ENCODE measurements around the gene BSND.

The BSND gene

GRCh38 chr1:54989473-54989872 is 9.3 kb upstream of the BSND start:
- Histone ChIP-seq H3K27me3 (ENCODE audit: insufficient read depth, low read length, poor library complexity) (no peaks in the 10 kb centered on the region), H3K23ac (ENCODE audit: low read length) (no peak overlapping the region), H3K18ac (ENCODE audit: low read length) (no peak overlapping the region), H2AK5ac (ENCODE audit: low read length) (no peak overlapping the region), H3K56ac (ENCODE audit: low read length) (no peak overlapping the region), H3K4me1 (ENCODE audit: control insufficient read depth, low read depth, low read length) (peaks cover 3% of the 10 kb centered on the region), H3K4ac (ENCODE audit: low read depth, low read length) (no peak overlapping the region), H4K5ac (ENCODE audit: low read length) (no peak overlapping the region), H3K79me2 (ENCODE audit: control insufficient read depth, insufficient read depth, low read length) (no peaks in the 10 kb centered on the region), H2BK15ac (replicated peaks; ENCODE audit: low read depth) (no peak overlapping the region), H4K8ac (ENCODE audit: low read depth, low read length) (no peak overlapping the region), H3K79me1 (ENCODE audit: low read length) (no peaks in the 10 kb centered on the region), H3K4me3 (ENCODE audit: low read length) (no peak overlapping the region), H3K36me3 (ENCODE audit: control insufficient read depth, insufficient read depth, low read length) (no peaks in the 10 kb centered on the region), H3K27ac (ENCODE audit: low read depth, low read length) (no peak overlapping the region), H2BK5ac (ENCODE audit: low read length) (no peak overlapping the region), H3K4me2 (ENCODE audit: low read length) (no peak overlapping the region), H2BK120ac (ENCODE audit: low read depth, low read length) (no peak overlapping the region), H3K9ac (ENCODE audit: low read length) (no peak overlapping the region)
- no peak for DNase-seq
- WGBS (ENCODE audit: extremely low coverage, insufficient coverage, low lambda C conversion rate): no CpG with 5 or more reads among the region's 8 CpGs

GRCh38 chr1:54989968-54990810 is 8.5 kb upstream of the BSND start:
- H3K27ac ChIP-seq (ENCODE audit: low read depth, low read length): no peak overlapping the region
- no peak overlapping the region for H4K8ac ChIP-seq (ENCODE audit: low read depth, low read length)
- no peak overlapping the region for H3K23ac ChIP-seq (ENCODE audit: low read length)
- H2BK15ac ChIP-seq (replicated peaks; ENCODE audit: low read depth): no peak overlapping the region
- H4K5ac ChIP-seq (ENCODE audit: low read length): no peak overlapping the region
- no peak overlapping the region for H2BK120ac ChIP-seq (ENCODE audit: low read depth, low read length)
- DNase-seq: peak; percentile 51
- H3K36me3 ChIP-seq (ENCODE audit: control insufficient read depth, insufficient read depth, low read length): no peaks in the 10 kb centered on the region
- H3K9ac ChIP-seq (ENCODE audit: low read length): no peak overlapping the region
- no peak overlapping the region for H2BK5ac ChIP-seq (ENCODE audit: low read length)
- H3K4me1 ChIP-seq (ENCODE audit: control insufficient read depth, low read depth, low read length): peaks cover 3% of the 10 kb centered on the region
- no peak overlapping the region for H3K4me3 ChIP-seq (ENCODE audit: low read length)
- H3K56ac ChIP-seq (ENCODE audit: low read length): no peak overlapping the region
- H3K79me2 ChIP-seq (ENCODE audit: control insufficient read depth, insufficient read depth, low read length): no peaks in the 10 kb centered on the region
- no peak overlapping the region for H3K18ac ChIP-seq (ENCODE audit: low read length)
- H3K4me2 ChIP-seq (ENCODE audit: low read length): no peak overlapping the region
- H3K4ac ChIP-seq (ENCODE audit: low read depth, low read length): no peak overlapping the region
- H3K79me1 ChIP-seq (ENCODE audit: low read length): no peaks in the 10 kb centered on the region
- no CpG with 5 or more reads among the region's 13 CpGs for WGBS (ENCODE audit: extremely low coverage, insufficient coverage, low lambda C conversion rate)
- H2AK5ac ChIP-seq (ENCODE audit: low read length): no peak overlapping the region
- H3K27me3 ChIP-seq (ENCODE audit: insufficient read depth, low read length, poor library complexity): no peaks in the 10 kb centered on the region

- H3K56ac ChIP-seq (ENCODE audit: low read length): no peak overlapping the region
- no peaks in the 10 kb centered on the region for H3K36me3 ChIP-seq (ENCODE audit: control insufficient read depth, insufficient read depth, low read length)
- no peak overlapping the region for H4K8ac ChIP-seq (ENCODE audit: low read depth, low read length)
- H3K79me2 ChIP-seq (ENCODE audit: control insufficient read depth, insufficient read depth, low read length): no peaks in the 10 kb centered on the region
- no peak overlapping the region for H3K18ac ChIP-seq (ENCODE audit: low read length)
- H3K27me3 ChIP-seq (ENCODE audit: insufficient read depth, low read length, poor library complexity): no peaks in the 10 kb centered on the region
- H3K9ac ChIP-seq (ENCODE audit: low read length): no peak overlapping the region
- no peak overlapping the region for H3K27ac ChIP-seq (ENCODE audit: low read depth, low read length)
- H4K5ac ChIP-seq (ENCODE audit: low read length): no peak overlapping the region
- no peaks in the 10 kb centered on the region for H3K79me1 ChIP-seq (ENCODE audit: low read length)
- H3K4me3 ChIP-seq (ENCODE audit: low read length): no peak overlapping the region
- peaks cover 3% of the 10 kb centered on the region for H3K4me1 ChIP-seq (ENCODE audit: control insufficient read depth, low read depth, low read length)
- no peak for DNase-seq
- H3K4ac ChIP-seq (ENCODE audit: low read depth, low read length): no peak overlapping the region
- H2BK15ac ChIP-seq (replicated peaks; ENCODE audit: low read depth): no peak overlapping the region
- H2BK5ac ChIP-seq (ENCODE audit: low read length): no peak overlapping the region
- no peak overlapping the region for H2AK5ac ChIP-seq (ENCODE audit: low read length)
- H2BK120ac ChIP-seq (ENCODE audit: low read depth, low read length): no peak overlapping the region
- no CpG with 5 or more reads among the region's 4 CpGs for WGBS (ENCODE audit: extremely low coverage, insufficient coverage, low lambda C conversion rate)
- no peak overlapping the region for H3K4me2 ChIP-seq (ENCODE audit: low read length)
- no peak overlapping the region for H3K23ac ChIP-seq (ENCODE audit: low read length)
Observed at GRCh38 chr1:54990916-54991315, 7.8 kb upstream of the BSND start.

- Histone ChIP-seq H3K36me3 (ENCODE audit: control insufficient read depth, insufficient read depth, low read length) (no peaks in the 10 kb centered on the region), H3K4me3 (ENCODE audit: low read length) (no peak overlapping the region), H3K4ac (ENCODE audit: low read depth, low read length) (no peak overlapping the region), H3K79me1 (ENCODE audit: low read length) (no peaks in the 10 kb centered on the region), H2AK5ac (ENCODE audit: low read length) (no peak overlapping the region), H4K5ac (ENCODE audit: low read length) (no peak overlapping the region), H2BK120ac (ENCODE audit: low read depth, low read length) (no peak overlapping the region), H2BK5ac (ENCODE audit: low read length) (no peak overlapping the region), H3K27me3 (ENCODE audit: insufficient read depth, low read length, poor library complexity) (no peaks in the 10 kb centered on the region), H3K18ac (ENCODE audit: low read length) (no peak overlapping the region), H2BK15ac (replicated peaks; ENCODE audit: low read depth) (no peak overlapping the region), H3K9ac (ENCODE audit: low read length) (no peak overlapping the region), H4K8ac (ENCODE audit: low read depth, low read length) (no peak overlapping the region), H3K23ac (ENCODE audit: low read length) (no peak overlapping the region), H3K4me2 (ENCODE audit: low read length) (no peak overlapping the region), H3K79me2 (ENCODE audit: control insufficient read depth, insufficient read depth, low read length) (no peaks in the 10 kb centered on the region), H3K4me1 (ENCODE audit: control insufficient read depth, low read depth, low read length) (peaks cover 5% of the 10 kb centered on the region), H3K27ac (ENCODE audit: low read depth, low read length) (no peak overlapping the region), H3K56ac (ENCODE audit: low read length) (no peak overlapping the region)
- no peak for DNase-seq
- WGBS (ENCODE audit: extremely low coverage, insufficient coverage, low lambda C conversion rate): no CpG with 5 or more reads among the region's 12 CpGs
Observed at GRCh38 chr1:54991939-54992338, 6.8 kb upstream of the BSND start.

GRCh38 chr1:54993140-54993539 is 5.6 kb upstream of the BSND start:
- DNase-seq: no peak
- no peak overlapping the region for H2BK15ac ChIP-seq (replicated peaks; ENCODE audit: low read depth)
- no peak overlapping the region for H2BK5ac ChIP-seq (ENCODE audit: low read length)
- H3K36me3 ChIP-seq (ENCODE audit: control insufficient read depth, insufficient read depth, low read length): no peaks in the 10 kb centered on the region
- H3K27me3 ChIP-seq (ENCODE audit: insufficient read depth, low read length, poor library complexity): no peaks in the 10 kb centered on the region
- no peak overlapping the region for H3K27ac ChIP-seq (ENCODE audit: low read depth, low read length)
- H3K79me1 ChIP-seq (ENCODE audit: low read length): no peaks in the 10 kb centered on the region
- H3K18ac ChIP-seq (ENCODE audit: low read length): no peak overlapping the region
- no CpG with 5 or more reads among the region's 6 CpGs for WGBS (ENCODE audit: extremely low coverage, insufficient coverage, low lambda C conversion rate)
- no peak overlapping the region for H3K56ac ChIP-seq (ENCODE audit: low read length)
- H3K4me2 ChIP-seq (ENCODE audit: low read length): no peak overlapping the region
- no peak overlapping the region for H4K5ac ChIP-seq (ENCODE audit: low read length)
- no peak overlapping the region for H4K8ac ChIP-seq (ENCODE audit: low read depth, low read length)
- H3K4me3 ChIP-seq (ENCODE audit: low read length): no peak overlapping the region
- no peak overlapping the region for H3K4ac ChIP-seq (ENCODE audit: low read depth, low read length)
- no peak overlapping the region for H3K9ac ChIP-seq (ENCODE audit: low read length)
- no peak overlapping the region for H2BK120ac ChIP-seq (ENCODE audit: low read depth, low read length)
- H2AK5ac ChIP-seq (ENCODE audit: low read length): no peak overlapping the region
- H3K4me1 ChIP-seq (ENCODE audit: control insufficient read depth, low read depth, low read length): peaks cover 8% of the 10 kb centered on the region
- no peaks in the 10 kb centered on the region for H3K79me2 ChIP-seq (ENCODE audit: control insufficient read depth, insufficient read depth, low read length)
- no peak overlapping the region for H3K23ac ChIP-seq (ENCODE audit: low read length)

Measured in mesendoderm (in vitro differentiated cells).